NCI-H1436 treated with DMSO at 0.1 percent for 48 hours (cell line): ENCODE results near the gene GHSR.

Experiments used
- DNase-seq: peaks from one replicate; lab custom pipeline; 2025; lab: John Stamatoyannopoulos, UW

The GHSR gene

GRCh38 chr3:172438186-172438585 is 10.1 kb downstream of the GHSR start:
- no peak for DNase-seq

GRCh38 chr3:172437713-172438112 is 10.5 kb downstream of the GHSR start:
- no peak for DNase-seq

- DNase-seq, result no peak
Measured at GRCh38 chr3:172415323-172415722, 32.9 kb downstream of the GHSR start.

- DNase-seq, result no peak
Measured at GRCh38 chr3:172411478-172411947, 36.7 kb downstream of the GHSR start.

GRCh38 chr3:172410702-172411477 is 37.4 kb downstream of the GHSR start:
- DNase-seq, result no peak

GRCh38 chr3:172407872-172408271 is 40.4 kb downstream of the GHSR start:
- no peak for DNase-seq

- DNase-seq, result no peak
Measured at GRCh38 chr3:172405914-172406313, 42.3 kb downstream of the GHSR start.

GRCh38 chr3:172404237-172404962 is 43.9 kb downstream of the GHSR start:
- no peak for DNase-seq

GRCh38 chr3:172402892-172403643 is 45.2 kb downstream of the GHSR start:
- DNase-seq, result no peak

- no peak for DNase-seq
Measured at GRCh38 chr3:172402090-172402489, 46.2 kb downstream of the GHSR start.

- no peak for DNase-seq
Measured at GRCh38 chr3:172398484-172398883, 49.8 kb downstream of the GHSR start.

- no peak for DNase-seq
Measured at GRCh38 chr3:172397716-172398405, 50.4 kb downstream of the GHSR start.

GRCh38 chr3:172396400-172396799 is 51.9 kb downstream of the GHSR start:
- DNase-seq, result no peak

- no peak for DNase-seq
Measured at GRCh38 chr3:172394692-172395091, 53.6 kb downstream of the GHSR start.
